Type B pancreatic cell (in vitro differentiated cells): ENCODE data around the gene RAB2B. TPM values are rescaled to one million over a fixed set of nuclear protein-coding genes. Genes with fewer than 3 reads are reported as not detected.

Experiments used
- DNase-seq: peaks from one replicate; pipeline ENCODE4 v3.0.0; 2021; ENCODE audit warnings: mixed read lengths; ENCODE audit not compliant: unreplicated experiment; ENCODE audit errors: extremely low spot score
- H3K27ac Mint-ChIP-seq: 2 replicates; pipeline ENCODE4 v1.8.0; 2021; ENCODE audit warnings: mild to moderate bottlenecking, mixed read lengths
- H3K27me3 Mint-ChIP-seq: 2 replicates; pipeline ENCODE4 v1.8.0; 2021; ENCODE audit warnings: mixed read lengths
- H3K36me3 Mint-ChIP-seq: 2 replicates; pipeline ENCODE4 v1.8.0; 2021; ENCODE audit warnings: mixed read lengths
- H3K4me1 Mint-ChIP-seq: one replicate; pipeline ENCODE4 v1.8.0; 2021; ENCODE audit warnings: mixed read lengths; ENCODE audit not compliant: unreplicated experiment
- H3K4me3 Mint-ChIP-seq: 2 replicates; pipeline ENCODE4 v1.8.0; 2021; ENCODE audit warnings: mild to moderate bottlenecking, mixed read lengths
- H3K9me3 Mint-ChIP-seq: 2 replicates; pipeline ENCODE4 v1.8.0; 2021; ENCODE audit warnings: mixed read lengths
- total RNA-seq: library from RNA; stranded (reverse); gene quantifications from 2 replicates; pipeline ENCODE4 v1.2.1, GENCODE V29; 2021; ENCODE audit warnings: low replicate concordance
- TF ChIP-seq, protein P1 (sequence below): fragments of 200-600 bp; sonication (generic); conservative IDR thresholded peaks from 2 replicates; pipeline ENCODE4 v1.5.0; 2021; ENCODE audit warnings: antibody characterized with exemption, mild to moderate bottlenecking

RAB2B gene
- total RNA-seq, 1 donor from 2014 or later: 29.4 TPM

DNA sequence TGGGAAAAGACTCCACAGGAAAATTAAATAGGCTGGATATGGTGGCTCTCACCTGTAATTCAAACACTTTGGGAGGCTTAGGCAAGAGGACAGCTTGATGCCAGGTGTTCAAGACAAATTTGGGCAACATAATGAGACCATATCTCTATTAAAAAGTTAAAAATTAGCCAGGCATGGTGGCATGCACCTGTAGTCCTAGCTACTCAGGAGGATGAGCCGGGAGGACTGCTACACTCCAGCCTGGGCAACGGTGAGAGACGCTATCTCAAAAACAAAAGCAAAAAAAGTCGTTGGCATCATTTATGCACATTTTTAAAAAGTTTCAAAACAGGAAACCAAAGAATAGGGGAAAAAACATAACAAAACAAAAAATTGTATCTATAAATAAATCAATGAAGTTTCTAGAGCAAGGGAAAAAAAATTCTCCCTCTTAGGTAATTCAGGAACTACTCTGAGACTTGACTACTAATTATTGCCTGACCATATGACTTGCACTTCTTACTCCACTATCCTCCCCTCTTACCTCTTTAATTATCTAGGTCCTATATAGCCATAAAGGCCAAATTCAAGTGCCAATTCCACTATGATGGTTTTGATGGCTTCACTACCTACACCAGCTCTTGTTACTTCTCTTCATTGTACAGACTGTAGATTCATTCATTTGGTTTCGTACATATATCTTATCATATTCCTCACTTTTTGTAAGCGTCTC is 32.8 kb upstream of the RAB2B start:
- Mint-ChIP-seq H3K4me1 (peaks cover 11% of the 10 kb centered on the region), H3K27me3 (no peaks in the 10 kb centered on the region), H3K36me3 (peaks cover 14% of the 10 kb centered on the region), H3K4me3 (peak overlapping the region; percentile 99), H3K9me3 (peaks cover 5% of the 10 kb centered on the region), H3K27ac (peak overlapping the region; percentile 97)
- DNase-seq: no peak
- TF ChIP-seq, protein P1, sequence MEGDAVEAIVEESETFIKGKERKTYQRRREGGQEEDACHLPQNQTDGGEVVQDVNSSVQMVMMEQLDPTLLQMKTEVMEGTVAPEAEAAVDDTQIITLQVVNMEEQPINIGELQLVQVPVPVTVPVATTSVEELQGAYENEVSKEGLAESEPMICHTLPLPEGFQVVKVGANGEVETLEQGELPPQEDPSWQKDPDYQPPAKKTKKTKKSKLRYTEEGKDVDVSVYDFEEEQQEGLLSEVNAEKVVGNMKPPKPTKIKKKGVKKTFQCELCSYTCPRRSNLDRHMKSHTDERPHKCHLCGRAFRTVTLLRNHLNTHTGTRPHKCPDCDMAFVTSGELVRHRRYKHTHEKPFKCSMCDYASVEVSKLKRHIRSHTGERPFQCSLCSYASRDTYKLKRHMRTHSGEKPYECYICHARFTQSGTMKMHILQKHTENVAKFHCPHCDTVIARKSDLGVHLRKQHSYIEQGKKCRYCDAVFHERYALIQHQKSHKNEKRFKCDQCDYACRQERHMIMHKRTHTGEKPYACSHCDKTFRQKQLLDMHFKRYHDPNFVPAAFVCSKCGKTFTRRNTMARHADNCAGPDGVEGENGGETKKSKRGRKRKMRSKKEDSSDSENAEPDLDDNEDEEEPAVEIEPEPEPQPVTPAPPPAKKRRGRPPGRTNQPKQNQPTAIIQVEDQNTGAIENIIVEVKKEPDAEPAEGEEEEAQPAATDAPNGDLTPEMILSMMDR: no peak

GRCh38 chr14:21506557-21506956 is 29.8 kb upstream of the RAB2B start:
- no peaks in the 10 kb centered on the region for H3K27me3 Mint-ChIP-seq
- DNase-seq: no peak
- H3K27ac Mint-ChIP-seq: no peak overlapping the region
- TF ChIP-seq, protein P1: no peak
- H3K4me3 Mint-ChIP-seq: no peak overlapping the region
- peaks cover 11% of the 10 kb centered on the region for H3K4me1 Mint-ChIP-seq
- peaks cover 20% of the 10 kb centered on the region for H3K36me3 Mint-ChIP-seq
- H3K9me3 Mint-ChIP-seq: peaks cover 5% of the 10 kb centered on the region

GRCh38 chr14:21505012-21505553 is 28.3 kb upstream of the RAB2B start:
- H3K27me3 Mint-ChIP-seq: no peaks in the 10 kb centered on the region
- H3K36me3 Mint-ChIP-seq: peaks cover 21% of the 10 kb centered on the region
- no peak overlapping the region for H3K27ac Mint-ChIP-seq
- peaks cover 5% of the 10 kb centered on the region for H3K4me1 Mint-ChIP-seq
- H3K9me3 Mint-ChIP-seq: no peaks in the 10 kb centered on the region
- TF ChIP-seq, protein P1: no peak
- H3K4me3 Mint-ChIP-seq: no peak overlapping the region
- no peak for DNase-seq

DNA sequence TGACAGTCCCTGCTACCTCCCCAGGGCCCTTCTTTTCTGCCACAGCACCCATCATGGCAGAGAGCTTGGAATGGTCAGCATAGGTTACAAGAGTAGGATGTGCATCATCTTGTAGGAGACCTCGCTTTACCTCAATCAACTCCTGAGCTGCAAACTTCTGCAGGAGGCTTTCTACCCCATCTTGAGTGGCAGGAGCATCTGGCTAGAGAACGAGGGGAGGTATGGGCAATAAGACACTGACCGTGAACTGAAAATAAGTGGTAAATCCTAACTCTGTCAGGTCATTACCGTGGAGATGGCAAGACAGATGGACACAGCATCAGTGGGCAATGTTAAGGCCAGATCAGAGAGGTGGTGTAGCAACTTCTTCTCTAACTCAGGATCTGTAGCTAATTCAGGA is 26.6 kb upstream of the RAB2B start:
- no peak for DNase-seq
- Mint-ChIP-seq H3K9me3 (no peaks in the 10 kb centered on the region), H3K4me3 (no peak overlapping the region), H3K27me3 (no peaks in the 10 kb centered on the region), H3K4me1 (no peaks in the 10 kb centered on the region), H3K36me3 (peaks cover 30% of the 10 kb centered on the region), H3K27ac (no peak overlapping the region)
- TF ChIP-seq, protein P1: no peak

DNA sequence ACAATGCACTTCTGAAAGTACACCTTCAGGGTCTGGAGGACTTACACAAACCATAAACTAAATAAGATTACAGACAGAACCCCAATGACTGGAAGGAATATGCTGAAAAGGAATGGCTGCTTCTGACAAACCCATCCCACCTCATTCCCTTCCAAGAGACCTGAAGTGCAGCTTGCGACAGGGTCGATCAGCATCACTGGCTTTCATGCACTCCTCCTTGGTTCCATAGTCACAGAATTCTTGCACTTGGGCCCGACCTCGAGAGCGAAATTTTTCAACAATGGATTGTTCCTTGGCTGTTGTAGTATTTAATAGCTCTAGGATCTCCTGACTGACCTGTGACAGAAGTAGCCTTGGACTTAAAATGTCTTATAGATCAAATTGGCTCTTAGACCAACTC is 24.8 kb upstream of the RAB2B start:
- TF ChIP-seq, protein P1: no peak
- Mint-ChIP-seq H3K9me3 (no peaks in the 10 kb centered on the region), H3K4me1 (no peaks in the 10 kb centered on the region), H3K27me3 (no peaks in the 10 kb centered on the region), H3K4me3 (no peak overlapping the region), H3K27ac (no peak overlapping the region), H3K36me3 (peaks cover 29% of the 10 kb centered on the region)
- DNase-seq: no peak
